ENCODE data around the gene PACS2.
A peak's percentile ranks its signal among the peaks of the same experiment; 100 is the strongest.

Gene PACS2

DNA sequence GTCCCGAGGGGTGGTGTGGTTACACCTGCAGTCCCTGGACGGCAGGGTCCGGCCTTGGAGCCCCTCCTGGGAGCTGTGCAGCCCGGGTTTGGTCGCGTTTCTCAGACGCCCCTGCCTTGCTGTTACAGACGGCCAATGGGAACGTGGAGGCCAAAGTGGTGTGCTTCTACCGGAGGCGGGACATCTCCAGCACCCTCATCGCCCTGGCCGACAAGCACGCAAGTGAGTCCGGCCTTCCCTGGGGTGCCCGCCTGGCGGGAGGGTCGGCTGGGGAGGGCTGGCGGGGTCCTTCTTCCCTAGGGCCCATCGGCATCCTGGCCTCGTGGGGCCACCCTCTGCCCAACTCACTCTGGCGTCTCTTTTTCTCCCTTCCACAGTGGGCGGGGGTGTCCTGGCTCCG lies 130.7 kb downstream of the PACS2 start:
- Histone ChIP-seq H3K27me3 (no peaks in the 10 kb centered on the region), H3K9ac (peak overlapping the region in 5 of 11 experiments; percentile 26 to 60 (median 50); a peak in 9 of 22 replicates), H3K9me3 (replicated peaks in 1 of 11) (no peaks in the 10 kb centered on the region), H3K4me1 (peaks cover 12 to 69% (median 52%) of the 10 kb centered on the region in 10 experiments; a peak in 19 of 20 replicates), H3K4me2 (peak overlapping the region; percentile 42 to 93 (median 77)), H4K20me1 (peaks cover 62 to 99% (median 95%) of the 10 kb centered on the region in 11 experiments; a peak in 21 of 22 replicates), H3K27ac (no peak overlapping the region), H3K36me3 (peaks cover 34 to 68% (median 48%) of the 10 kb centered on the region in 11 experiments), H3K4me3 (0 out of 20 replicates have a peak overlapping the region, but pooled peaks of 1 of the 10 experiments have one; percentile 4)
- TF ChIP-seq Cebpa-rat (IDR thresholded peaks at IDR 0.05) = no peak

GRCh38 chr14:105445901-105446845 lies 131.6 kb downstream of the PACS2 start:
- no peaks in the 10 kb centered on the region for H3K9me3 ChIP-seq (replicated peaks in 1 of 11)
- no peak overlapping the region; a peak in 1 of 22 replicates for H3K27ac ChIP-seq
- TF ChIP-seq Cebpa-rat (IDR thresholded peaks at IDR 0.05) = no peak
- no peak overlapping the region for H3K4me3 ChIP-seq
- peak overlapping the region in 4 of 11 experiments; percentile 0 to 60 (median 53); a peak in 4 of 22 replicates for H3K9ac ChIP-seq
- H3K4me2 ChIP-seq = peak overlapping the region in 9 of 11 experiments; percentile 56 to 93 (median 77); a peak in 12 of 22 replicates
- H3K36me3 ChIP-seq = peaks cover 36 to 68% (median 48%) of the 10 kb centered on the region in 11 experiments
- H3K4me1 ChIP-seq = peaks cover 12 to 60% (median 49%) of the 10 kb centered on the region in 10 experiments; a peak in 19 of 20 replicates
- no peaks in the 10 kb centered on the region for H3K27me3 ChIP-seq
- peaks cover 56 to 99% (median 94%) of the 10 kb centered on the region in 11 experiments; a peak in 21 of 22 replicates for H4K20me1 ChIP-seq

- Histone ChIP-seq H3K36me3 (peaks cover 41 to 71% (median 53%) of the 10 kb centered on the region in 11 experiments), H3K27me3 (no peaks in the 10 kb centered on the region), H3K4me2 (peak overlapping the region in 6 of 11 experiments; percentile 23 to 93 (median 78); a peak in 10 of 22 replicates), H3K4me1 (peaks cover 12 to 60% (median 49%) of the 10 kb centered on the region in 10 experiments; a peak in 19 of 20 replicates), H3K9ac (peak overlapping the region in 5 of 11 experiments; percentile 6 to 60 (median 45); a peak in 6 of 22 replicates), H3K27ac (peak overlapping the region in 1 of 11 experiments; percentile 8; a peak in 1 of 22 replicates), H3K4me3 (no peak overlapping the region), H4K20me1 (peaks cover 56 to 100% (median 94%) of the 10 kb centered on the region in 11 experiments; a peak in 21 of 22 replicates), H3K9me3 (replicated peaks in 1 of 11) (no peaks in the 10 kb centered on the region)
- TF ChIP-seq Cebpa-rat (IDR thresholded peaks at IDR 0.05) = no peak
Observed at GRCh38 chr14:105446971-105447370, 132.4 kb downstream of the PACS2 start.
